ENCODE data around the gene TCEANC2. TPM values are rescaled to one million over a fixed set of nuclear protein-coding genes. Genes with fewer than 3 reads are reported as not detected.
A peak's percentile ranks its signal among the peaks of the same experiment; 100 is the strongest.
"Not testable (repeated sequence)": the region's sequence is repeated elsewhere in the genome, so short reads cannot be mapped to it uniquely, and the experiment has no call there.

TCEANC2 gene
- total RNA-seq = 1.9 and 3.0 TPM in 2 replicates

GRCh38 chr1:54052934-54053744 lies at the start of gene TCEANC2, which contains the start of gene TMEM59:
TCEANC2 (plus strand) TSS chr1:54053608; CDS start chr1:54054423, 815 bp downstream.
TMEM59 (minus strand) TSS chr1:54053204; CDS start chr1:54053188, 16 bp downstream.
- H3K4me3 ChIP-seq (ENCODE audit: low read depth, low read length) = peak within 1 kb of the TSS; percentile 81
- no peak for TF ChIP-seq CTCF (IDR thresholded peaks at IDR 0.05; ENCODE audit: insufficient read depth, low read depth, low read length)
- peak; percentile 99 for DNase-seq (ENCODE audit: low read depth)

- DNase-seq (ENCODE audit: low read depth); H3K4me3 ChIP-seq (ENCODE audit: low read depth, low read length): not testable (repeated sequence)
These were observed 49.5 kb upstream of the TCEANC2 start for GRCh38 chr1:54003750-54004480.

GRCh38 chr1:54004481-54005049 lies 48.8 kb upstream of the TCEANC2 start:
- DNase-seq (ENCODE audit: low read depth) = no peak
- TF ChIP-seq CTCF (IDR thresholded peaks at IDR 0.05; ENCODE audit: insufficient read depth, low read depth, low read length) = no peak
- H3K4me3 ChIP-seq (ENCODE audit: low read depth, low read length) = no peak overlapping the region

- DNase-seq (ENCODE audit: low read depth) = no peak
- H3K4me3 ChIP-seq (ENCODE audit: low read depth, low read length) = no peak overlapping the region
- TF ChIP-seq CTCF (IDR thresholded peaks at IDR 0.05; ENCODE audit: insufficient read depth, low read depth, low read length) = no peak
These were observed 46.9 kb upstream of the TCEANC2 start for GRCh38 chr1:54006508-54006907.

GRCh38 chr1:54007613-54008012 lies 45.8 kb upstream of the TCEANC2 start:
- DNase-seq (ENCODE audit: low read depth) = no peak
- no peak for TF ChIP-seq CTCF (IDR thresholded peaks at IDR 0.05; ENCODE audit: insufficient read depth, low read depth, low read length)
- no peak overlapping the region for H3K4me3 ChIP-seq (ENCODE audit: low read depth, low read length)

GRCh38 chr1:54008876-54009275 lies 44.5 kb upstream of the TCEANC2 start:
- DNase-seq (ENCODE audit: low read depth) = no peak
- no peak overlapping the region for H3K4me3 ChIP-seq (ENCODE audit: low read depth, low read length)
- no peak for TF ChIP-seq CTCF (IDR thresholded peaks at IDR 0.05; ENCODE audit: insufficient read depth, low read depth, low read length)

GRCh38 chr1:54009406-54009805 lies 44.0 kb upstream of the TCEANC2 start:
- H3K4me3 ChIP-seq (ENCODE audit: low read depth, low read length) = no peak overlapping the region
- no peak for TF ChIP-seq CTCF (IDR thresholded peaks at IDR 0.05; ENCODE audit: insufficient read depth, low read depth, low read length)
- DNase-seq (ENCODE audit: low read depth) = no peak
